Esophagus muscularis mucosa (tissue), 4 donors: Measurements from ENCODE around the gene NOL6. TPM values are rescaled to one million over a fixed set of nuclear protein-coding genes. Genes with fewer than 3 reads are reported as not detected.

ENCODE experiments used
- DNase-seq: peaks from one replicate; pipeline ENCODE4 v3.0.0-alpha.2; 2017; ENCODE audit errors: extremely low spot score
- H3K27ac ChIP-seq, 4 donors: fragments of 200-600 bp; sonication (generic); replicated peaks in 1 of 4; 1 replicate in 3 of 4; 2 replicates in 1 of 4; pipeline ENCODE4 v1.5.1; 2016 to 2019; ENCODE audit warnings: mild to moderate bottlenecking in 1 of 4
- H3K27me3 ChIP-seq, 4 donors: fragments of 200-600 bp; sonication (generic); one replicate each; pipeline versions ENCODE4 v1.5.1 to v1.6.0; 2016 to 2019
- H3K36me3 ChIP-seq, 4 donors: fragments of 200-600 bp; sonication (generic); one replicate each; pipeline ENCODE4 v1.5.1; 2016 to 2019
- H3K4me1 ChIP-seq, 4 donors: fragments of 200-600 bp; sonication (generic); one replicate each; pipeline ENCODE4 v1.5.1; 2016 to 2019
- H3K4me3 ChIP-seq, 4 donors: fragments of 200-600 bp; sonication (generic); 1 replicate in 2 of 4; 2 replicates in 2 of 4; pipeline ENCODE4 v1.5.1; 2016 to 2019; ENCODE audit warnings: mild to moderate bottlenecking in 4 of 4, moderate library complexity in 1 of 4
- H3K9me3 ChIP-seq, 4 donors: fragments of 200-600 bp; sonication (generic); 1 replicate in 3 of 4; 2 replicates in 1 of 4; pipeline ENCODE4 v1.5.1; 2016 to 2019
- EP300 ChIP-seq: sonication (generic); formaldehyde crosslinking; IDR thresholded peaks from one replicate; pipeline ENCODE4 v1.6.1; 2017; ENCODE audit warnings: antibody characterized with exemption
- POLR2A ChIP-seq: fragments of 450-650 bp; IDR thresholded peaks from one replicate; pipeline ENCODE4 v1.6.1; 2017; ENCODE audit warnings: antibody characterized with exemption, moderate library complexity, mild to moderate bottlenecking, low read depth
- POLR2AphosphoS5 ChIP-seq, 2 donors: sonication (generic); formaldehyde crosslinking; IDR thresholded peaks; one replicate each; pipeline ENCODE4 v1.6.1; 2017; ENCODE audit warnings: antibody characterized with exemption in 2 of 2
- WGBS: methylation state at CpG from one replicate; pipeline ENCODE4 v1.1.5; 2018; 5-methylcytosine and 5-hydroxymethylcytosine counted together
- intact Hi-C: fragments of 100-400 bp; cut with DNase I; formaldehyde crosslinking; loops from one replicate; pipeline ENCODE4 v1.15.1; 2023
- total RNA-seq, 4 donors: library from RNA; depleted of rRNA; stranded (reverse); fragments of >200 nt; gene quantifications; one replicate each; pipeline versions ENCODE4 v1.1.0 to v1.2.1, GENCODE V29; 2016
- TF ChIP-seq, protein P1 (sequence below), 3 experiments: fragments of 200-600 bp in 2 of 3; fragments of 450-650 bp in 1 of 3; sonication (generic) in 2 of 3; IDR thresholded peaks; one replicate each; pipeline ENCODE4 v1.5.1; 2017 to 2019; ENCODE audit warnings: antibody characterized with exemption in 3 of 3, mild to moderate bottlenecking in 2 of 3, moderate library complexity in 1 of 3

Gene NOL6
- total RNA-seq, 4 donors from 2014 or later, result 12.7 to 21.0 (median 16.5) TPM

DNA sequence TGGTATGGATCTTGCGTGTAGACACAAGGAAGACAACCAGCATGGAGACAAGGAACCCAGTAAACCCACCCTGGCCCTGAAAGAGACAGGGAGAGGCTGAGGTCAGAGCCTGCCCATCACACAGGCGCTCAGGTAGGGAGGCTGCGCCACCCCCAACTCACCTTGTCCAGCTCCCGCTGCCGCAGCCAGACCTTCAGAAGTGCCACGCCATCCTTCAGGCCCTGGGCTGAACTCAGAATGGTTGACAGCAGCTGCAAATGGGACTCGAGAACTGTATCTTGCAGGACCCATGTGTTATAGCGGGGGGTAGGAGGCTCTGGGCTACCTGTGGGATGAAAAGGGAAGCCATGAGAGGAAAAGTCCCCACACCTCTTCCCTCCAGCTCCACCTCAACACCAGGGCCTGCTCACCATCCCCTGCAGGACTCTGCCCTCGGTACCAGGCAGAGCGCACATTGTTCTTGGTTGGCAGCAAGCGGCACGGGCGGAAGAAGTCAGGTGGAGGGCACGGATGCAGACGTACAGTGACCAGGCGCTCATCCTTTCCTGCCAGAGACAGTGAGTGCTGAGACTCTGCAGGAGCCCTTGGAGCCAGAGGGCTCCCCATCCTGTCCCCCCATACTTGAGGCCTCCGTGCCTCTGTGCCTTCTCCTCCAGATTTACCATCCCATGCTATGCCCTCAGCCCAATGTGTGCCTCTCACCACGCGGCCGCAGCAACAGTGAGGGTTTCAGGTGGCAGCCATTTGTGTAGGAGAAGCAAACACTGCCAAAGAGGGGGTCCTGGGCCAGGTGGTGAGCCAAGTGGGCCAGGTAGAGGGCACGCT, 4.7 kb downstream of the NOL6 start:
- intact Hi-C loops, result loop anchor here (5.0 kb wide), 1 partner anchor 62 kb away; no protein-coding TSS in a partner anchor
- peaks cover 12 to 24% (median 16%) of the 10 kb centered on the region in 4 donors for H3K4me1 ChIP-seq
- H3K36me3 ChIP-seq, result peaks cover 75 to 85% (median 80%) of the 10 kb centered on the region in 4 donors
- H3K27me3 ChIP-seq, result no peaks in the 10 kb centered on the region
- TF ChIP-seq POLR2AphosphoS5 (IDR thresholded peaks at IDR 0.05), result no peak
- TF ChIP-seq EP300, result no peak
- TF ChIP-seq, protein P1, sequence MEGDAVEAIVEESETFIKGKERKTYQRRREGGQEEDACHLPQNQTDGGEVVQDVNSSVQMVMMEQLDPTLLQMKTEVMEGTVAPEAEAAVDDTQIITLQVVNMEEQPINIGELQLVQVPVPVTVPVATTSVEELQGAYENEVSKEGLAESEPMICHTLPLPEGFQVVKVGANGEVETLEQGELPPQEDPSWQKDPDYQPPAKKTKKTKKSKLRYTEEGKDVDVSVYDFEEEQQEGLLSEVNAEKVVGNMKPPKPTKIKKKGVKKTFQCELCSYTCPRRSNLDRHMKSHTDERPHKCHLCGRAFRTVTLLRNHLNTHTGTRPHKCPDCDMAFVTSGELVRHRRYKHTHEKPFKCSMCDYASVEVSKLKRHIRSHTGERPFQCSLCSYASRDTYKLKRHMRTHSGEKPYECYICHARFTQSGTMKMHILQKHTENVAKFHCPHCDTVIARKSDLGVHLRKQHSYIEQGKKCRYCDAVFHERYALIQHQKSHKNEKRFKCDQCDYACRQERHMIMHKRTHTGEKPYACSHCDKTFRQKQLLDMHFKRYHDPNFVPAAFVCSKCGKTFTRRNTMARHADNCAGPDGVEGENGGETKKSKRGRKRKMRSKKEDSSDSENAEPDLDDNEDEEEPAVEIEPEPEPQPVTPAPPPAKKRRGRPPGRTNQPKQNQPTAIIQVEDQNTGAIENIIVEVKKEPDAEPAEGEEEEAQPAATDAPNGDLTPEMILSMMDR (IDR thresholded peaks at IDR 0.05), result no peak
- TF ChIP-seq POLR2A, result no peak
- H3K9me3 ChIP-seq, result no peaks in the 10 kb centered on the region
- H3K27ac ChIP-seq, result no peak overlapping the region
- no peak for DNase-seq
- H3K4me3 ChIP-seq, result no peak overlapping the region
- WGBS, result 96% methylated on average over 14 of the region's 21 CpGs

DNA sequence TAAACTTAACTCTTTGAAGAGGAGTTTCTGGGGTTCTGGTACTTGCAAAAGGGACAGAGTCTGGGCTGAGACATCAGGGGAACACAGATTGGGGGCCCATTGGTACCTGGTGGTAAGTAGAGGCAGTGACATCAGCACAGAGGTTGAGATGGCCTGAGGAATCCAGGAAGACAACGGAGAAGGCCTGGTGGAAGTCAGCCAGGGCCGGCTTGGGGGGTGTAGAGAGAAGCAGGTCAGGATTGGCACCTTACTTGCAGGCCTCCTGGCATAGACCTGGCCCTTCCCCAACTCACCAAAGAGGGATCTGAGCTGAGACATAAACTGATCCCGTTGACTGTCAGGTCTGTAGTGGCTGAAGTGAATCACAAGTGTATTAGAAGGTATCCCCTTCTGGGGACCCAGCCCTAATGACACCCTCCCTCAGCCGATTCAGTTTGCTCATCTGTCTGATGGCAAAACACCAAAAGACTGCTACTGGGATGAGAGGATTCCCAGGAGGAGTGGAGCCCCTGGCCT, 5.5 kb downstream of the NOL6 start:
- no peak overlapping the region for H3K27ac ChIP-seq
- no peaks in the 10 kb centered on the region for H3K27me3 ChIP-seq
- peaks cover 12 to 22% (median 15%) of the 10 kb centered on the region in 4 donors for H3K4me1 ChIP-seq
- no peaks in the 10 kb centered on the region for H3K9me3 ChIP-seq
- DNase-seq, result no peak
- H3K4me3 ChIP-seq, result no peak overlapping the region
- intact Hi-C loops, result loop anchor here (5.0 kb wide), 1 partner anchor 61 kb away; no protein-coding TSS in a partner anchor
- TF ChIP-seq EP300 (no peak), POLR2AphosphoS5 (IDR thresholded peaks at IDR 0.05) (no peak), POLR2A (no peak)
- TF ChIP-seq, protein P1 (IDR thresholded peaks at IDR 0.05), result no peak
- peaks cover 82 to 93% (median 87%) of the 10 kb centered on the region in 4 donors for H3K36me3 ChIP-seq
- WGBS, result 86% methylated on average over 4 of the region's 4 CpGs

DNA sequence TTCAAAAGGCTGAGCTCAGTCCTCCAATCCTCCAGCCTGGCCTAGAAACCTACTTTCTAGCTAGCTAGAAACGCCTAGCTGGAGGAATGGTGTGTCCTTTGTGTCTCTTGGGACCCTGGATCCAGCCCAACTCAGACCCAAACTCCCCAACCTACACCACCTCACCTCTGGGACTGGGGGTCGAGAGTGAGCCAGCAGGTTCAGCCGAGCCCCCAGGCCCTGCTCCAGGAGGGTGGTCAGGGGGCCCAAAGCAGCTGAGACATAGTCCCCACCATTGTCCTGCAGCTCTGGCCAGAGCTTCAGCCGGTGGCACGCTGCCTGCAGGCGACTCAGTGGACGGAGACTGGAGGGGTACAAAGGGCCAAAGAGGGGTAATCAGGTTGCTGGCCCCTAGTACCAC, 6.2 kb downstream of the NOL6 start:
- Histone ChIP-seq H3K4me1 (peaks cover 5 to 14% (median 8%) of the 10 kb centered on the region in 4 donors), H3K36me3 (peaks cover 90 to 100% (median 95%) of the 10 kb centered on the region in 4 donors), H3K27me3 (no peaks in the 10 kb centered on the region), H3K27ac (no peak overlapping the region), H3K9me3 (no peaks in the 10 kb centered on the region), H3K4me3 (no peak overlapping the region)
- no peak for DNase-seq
- intact Hi-C loops, result loop anchor here (5.0 kb wide), 1 partner anchor 60 kb away; no protein-coding TSS in a partner anchor
- TF ChIP-seq, protein P1 (IDR thresholded peaks at IDR 0.05), result no peak
- no peak for TF ChIP-seq POLR2A
- TF ChIP-seq EP300, result no peak
- TF ChIP-seq POLR2AphosphoS5 (IDR thresholded peaks at IDR 0.05), result no peak
- WGBS, result no CpG with 5 or more reads among the region's 7 CpGs

DNA sequence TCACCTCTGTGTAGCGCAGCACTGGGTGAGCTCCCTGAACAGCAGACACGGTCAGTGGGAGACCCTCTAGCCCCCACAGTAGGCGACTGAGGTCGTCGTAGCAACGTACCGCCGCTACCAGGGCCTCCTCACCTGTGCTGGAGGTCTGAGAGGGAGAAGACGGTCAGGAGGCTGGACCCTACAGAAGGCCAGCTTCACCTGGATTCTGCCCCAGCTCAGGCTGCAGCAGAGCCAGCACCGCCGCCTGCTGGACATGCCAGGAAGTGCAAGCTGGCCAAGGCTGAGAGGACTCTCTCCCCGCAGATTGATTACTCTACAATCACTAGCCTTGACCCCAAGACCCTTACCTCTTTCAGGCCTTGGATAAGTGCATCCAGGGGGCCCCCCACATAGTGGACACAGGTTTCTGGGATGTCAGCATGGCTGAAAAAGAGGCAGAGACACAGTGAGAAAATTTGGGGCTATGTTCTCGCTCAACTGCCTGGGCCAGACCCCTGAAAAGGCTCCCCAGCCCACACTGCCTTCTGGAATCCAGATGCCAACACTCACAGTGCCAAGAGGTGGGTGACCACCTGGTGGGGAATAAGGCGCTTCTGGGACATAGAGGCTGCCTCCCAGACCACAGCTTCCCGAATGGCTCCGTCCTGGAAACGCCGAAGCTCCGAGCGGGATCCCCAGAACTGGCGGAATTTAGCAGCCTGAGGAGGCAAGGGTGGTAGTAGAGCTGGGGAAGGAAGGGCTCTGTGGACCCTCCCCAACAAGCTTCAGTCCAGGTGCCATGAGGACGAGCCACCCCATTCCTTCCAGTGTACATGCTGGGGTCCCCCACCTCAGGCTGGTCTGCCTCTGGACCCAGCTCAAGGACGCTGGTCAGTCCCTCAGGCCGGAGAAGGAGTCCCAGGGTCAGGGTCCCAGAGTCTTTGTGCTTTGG, 6.9 kb downstream of the NOL6 start:
- H3K36me3 ChIP-seq, result peaks cover 96 to 100% (median 99%) of the 10 kb centered on the region in 4 donors
- no peak for TF ChIP-seq POLR2AphosphoS5 (IDR thresholded peaks at IDR 0.05)
- TF ChIP-seq, protein P1 (IDR thresholded peaks at IDR 0.05), result peak in 2 of 3 experiments; percentile 86 to 87
- no peak for TF ChIP-seq EP300
- intact Hi-C loops, result loop anchor here (1.0 to 5.0 kb wide), 2 partner anchors 60 to 92 kb away; no protein-coding TSS in a partner anchor
- WGBS, result 81% methylated on average over 20 of the region's 24 CpGs
- DNase-seq, result no peak
- no peaks in the 10 kb centered on the region for H3K9me3 ChIP-seq
- H3K4me1 ChIP-seq, result peaks cover 0 to 7% (median under 1%) of the 10 kb centered on the region in 4 donors
- H3K27me3 ChIP-seq, result no peaks in the 10 kb centered on the region
- H3K4me3 ChIP-seq, result no peak overlapping the region
- no peak overlapping the region for H3K27ac ChIP-seq
